Measurements from ENCODE around the gene SLC22A7. TPM values are rescaled to one million over a fixed set of nuclear protein-coding genes. Genes with fewer than 3 reads are reported as not detected.
A peak's percentile ranks its signal among the peaks of the same experiment; 100 is the strongest.

Gene SLC22A7
- total and polyA plus RNA-seq, 2 of the 8 experiments (the other 6 are each of a cell fraction or from before 2014, with no cell fraction given) = not detected

DNA sequence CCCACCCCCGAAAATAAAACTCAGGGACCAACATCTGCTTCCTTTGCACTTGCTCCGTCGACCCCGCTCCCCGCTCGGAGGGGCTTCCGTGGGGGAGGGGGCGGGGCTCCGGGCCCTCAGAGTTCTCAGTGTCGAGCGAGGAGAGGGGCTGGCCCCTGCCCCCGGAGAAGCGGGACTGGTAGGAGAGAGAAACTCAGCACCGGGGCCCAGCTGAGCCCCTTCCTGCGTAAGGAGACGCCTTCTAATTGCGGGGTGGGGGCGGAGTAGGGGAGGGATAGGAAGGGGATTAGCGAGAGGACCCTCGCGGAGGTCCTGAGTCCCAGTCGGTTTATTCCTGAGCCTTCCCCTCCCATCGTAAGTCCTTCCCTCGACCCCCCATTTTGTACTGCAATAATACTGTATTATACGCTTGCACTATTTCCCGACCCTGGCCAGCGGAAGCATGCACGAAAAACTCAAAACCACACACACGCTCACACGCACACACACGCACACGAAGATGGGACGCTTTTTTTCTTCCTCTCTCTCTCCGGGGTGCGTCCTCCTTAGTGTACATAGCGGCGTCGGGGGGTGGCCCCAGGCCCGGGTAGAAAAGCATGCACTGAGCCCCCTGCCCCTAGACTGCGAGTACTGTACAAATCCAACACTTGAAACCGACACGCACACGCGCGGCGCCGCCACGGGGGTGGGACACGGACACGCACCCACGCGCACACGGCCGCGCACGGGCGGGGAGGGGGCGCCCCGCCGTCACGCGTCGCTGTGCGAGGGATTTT lies 22.1 kb upstream of the SLC22A7 start:
- H3K4me1 ChIP-seq (replicated peaks in 1 of 4; ENCODE audit: control insufficient read depth in 3 of 4, insufficient read depth in 4 of 4, low read length in 3 of 4) = peaks cover 4 to 29% (median 21%) of the 10 kb centered on the region in 4 experiments
- no peaks in the 10 kb centered on the region for H3K9me3 ChIP-seq (ENCODE audit: insufficient read depth in 2 of 2, low read depth in 1 of 2, low read length in 1 of 2)
- H3K4me3 ChIP-seq (ENCODE audit: extremely low read depth in 1 of 4, insufficient read depth in 2 of 4, low read depth in 3 of 4, low read length in 4 of 4) = peak overlapping the region; percentile 28 to 66 (median 46)
- H3K4me2 ChIP-seq (ENCODE audit: insufficient read depth in 1 of 2, low read depth in 2 of 2, low read length in 2 of 2) = peak overlapping the region; percentile 71 to 88
- FAIRE-seq = no peak
- H4K91ac ChIP-seq (replicated peaks; ENCODE audit: insufficient read length, low read length) = peak overlapping the region; percentile 29
- H3K56ac ChIP-seq (replicated peaks; ENCODE audit: insufficient read length, low read depth, low read length) = no peak overlapping the region
- no peak overlapping the region for H2BK120ac ChIP-seq (replicated peaks; ENCODE audit: low read depth, low read length)
- no peak overlapping the region for H3K27ac ChIP-seq (ENCODE audit: low read depth, low read length)
- H3K9ac ChIP-seq (replicated peaks in 1 of 4; ENCODE audit: extremely low read depth in 1 of 4, low read depth in 3 of 4, low read length in 3 of 4) = no peak overlapping the region; a peak in 2 of 7 replicates
- no peaks in the 10 kb centered on the region for H3K79me2 ChIP-seq (ENCODE audit: control insufficient read depth in 1 of 2, insufficient read depth in 2 of 2, low read length in 2 of 2)
- 12% methylated on average over 48 of the region's 64 CpGs; no CpG with 5 or more reads in 1 of the 2 experiments for WGBS, 2 experiments (ENCODE audit: extremely low coverage in 1 of 2, insufficient coverage in 1 of 2, insufficient read length in 1 of 2, insufficient replicate concordance in 2 of 2, low coverage in 1 of 2, low lambda C conversion rate in 2 of 2, missing lambda C conversion rate in 1 of 2)
- no peak overlapping the region; the same call in 1 of the 2 replicates for H2BK12ac ChIP-seq (ENCODE audit: low read depth, low read length)
- H3K79me1 ChIP-seq (ENCODE audit: low read depth, low read length) = no peaks in the 10 kb centered on the region
- 0 out of 2 replicates have a peak overlapping the region, but pooled peaks have one; percentile 80 for H2BK20ac ChIP-seq (ENCODE audit: low read length)
- no peak overlapping the region for H3K23ac ChIP-seq (ENCODE audit: insufficient read length)
- no peak for DNase-seq (ENCODE audit: low read depth in 1 of 2, low spot score in 2 of 2)
- CTCF ChIA-PET (ENCODE audit: partially characterized antibody) = interaction anchor here (0.8 to 3.2 kb wide), 8 partner anchors 11 to 59 kb away, joined by 3 to 16 read pairs (median 3); partner anchors contain the start of gene DNPH1
- no peaks in the 10 kb centered on the region for H3K36me3 ChIP-seq (ENCODE audit: control insufficient read depth in 2 of 4, insufficient read depth in 4 of 4, low read length in 3 of 4)
- H3K14ac ChIP-seq (ENCODE audit: insufficient read length) = no peak overlapping the region
- no peaks in the 10 kb centered on the region for H4K20me1 ChIP-seq (replicated peaks in 1 of 2; ENCODE audit: control insufficient read depth in 1 of 2, insufficient read depth in 2 of 2, low read length in 2 of 2)
- H2AFZ ChIP-seq (ENCODE audit: low read length) = 0 out of 2 replicates have a peak overlapping the region, but pooled peaks have one; percentile 49
- POLR2A ChIA-PET (ENCODE audit: partially characterized antibody) = interaction anchor here (0.7 to 2.1 kb wide), 9 partner anchors 11 to 101 kb away, joined by 3 to 7 read pairs (median 3); partner anchors contain the start of gene DNPH1
- peak overlapping the region; percentile 45; the same call in 1 of the 2 replicates for H4K8ac ChIP-seq (ENCODE audit: extremely low read depth, insufficient read depth, low read length)
- H3K23me2 ChIP-seq (ENCODE audit: low read depth, low read length) = peaks cover 11% of the 10 kb centered on the region
- no peak overlapping the region; the same call in 1 of the 2 replicates for H3K18ac ChIP-seq (ENCODE audit: extremely low read depth, low read length)
- no peak overlapping the region for H2AK5ac ChIP-seq (ENCODE audit: low read depth, low read length)
- no peak overlapping the region for H2BK15ac ChIP-seq (ENCODE audit: low read length)
- H4K5ac ChIP-seq (ENCODE audit: insufficient read length, low read depth, low read length) = no peak overlapping the region
- peaks cover 12 to 39% (median 29%) of the 10 kb centered on the region in 4 experiments for H3K27me3 ChIP-seq (replicated peaks in 1 of 4; ENCODE audit: control insufficient read depth in 3 of 4, extremely low read depth in 1 of 4, insufficient read depth in 3 of 4, low read length in 3 of 4)
- no peak overlapping the region for H2BK5ac ChIP-seq (ENCODE audit: low read depth, low read length)
- no peak overlapping the region for H3K4ac ChIP-seq (replicated peaks; ENCODE audit: insufficient read length, low read depth, low read length)
- no peak for TF ChIP-seq POLR2AphosphoS5 (IDR thresholded peaks at IDR 0.05; ENCODE audit: low read depth, low read length)
- TF ChIP-seq, protein P1, sequence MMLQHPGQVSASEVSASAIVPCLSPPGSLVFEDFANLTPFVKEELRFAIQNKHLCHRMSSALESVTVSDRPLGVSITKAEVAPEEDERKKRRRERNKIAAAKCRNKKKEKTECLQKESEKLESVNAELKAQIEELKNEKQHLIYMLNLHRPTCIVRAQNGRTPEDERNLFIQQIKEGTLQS (IDR thresholded peaks at IDR 0.05; ENCODE audit: insufficient read depth, low read depth, low read length) = no peak
- no peak for TF ChIP-seq SIX5 (IDR thresholded peaks at IDR 0.05; ENCODE audit: low read depth, low read length)
- TF ChIP-seq RAD21 (IDR thresholded peaks at IDR 0.05 in 1 of 2, conservative IDR thresholded peaks at IDR 0.05 in 1 of 2; ENCODE audit: low read depth in 2 of 2, low read length in 2 of 2) = no peak
- TF ChIP-seq ASH2L (IDR thresholded peaks at IDR 0.05; ENCODE audit: low read length) = peak; percentile 49
- no peak for TF ChIP-seq POLR2A (IDR thresholded peaks at IDR 0.05; ENCODE audit: control extremely low read depth in 1 of 2, low read depth in 2 of 2, low read length in 2 of 2)
- peak; percentile 75 to 85; a peak in 2 of 4 replicates for TF ChIP-seq HDAC2 (IDR thresholded peaks at IDR 0.05; ENCODE audit: borderline replicate concordance in 1 of 2, low read depth in 2 of 2, low read length in 2 of 2)
- TF ChIP-seq TCF12 (IDR thresholded peaks at IDR 0.05; ENCODE audit: low read depth, low read length) = no peak
- no peak for TF ChIP-seq MAX (IDR thresholded peaks at IDR 0.05)
- no peak for TF ChIP-seq TBP (IDR thresholded peaks at IDR 0.05; ENCODE audit: low read depth, low read length)
- TF ChIP-seq BACH1 (IDR thresholded peaks at IDR 0.05; ENCODE audit: low read length) = peak; percentile 81; the same call in 1 of the 2 replicates
